NCI-H748 treated with DMSO at 0.1 percent for 48 hours (cell line): ENCODE measurements around the gene COG3.
"Not testable (repeated sequence)": the region's sequence is repeated elsewhere in the genome, so short reads cannot be mapped to it uniquely, and the experiment has no call there.

Source experiments
- DNase-seq: peaks from one replicate; lab custom pipeline; 2025; lab: John Stamatoyannopoulos, UW

Gene COG3, protein sequence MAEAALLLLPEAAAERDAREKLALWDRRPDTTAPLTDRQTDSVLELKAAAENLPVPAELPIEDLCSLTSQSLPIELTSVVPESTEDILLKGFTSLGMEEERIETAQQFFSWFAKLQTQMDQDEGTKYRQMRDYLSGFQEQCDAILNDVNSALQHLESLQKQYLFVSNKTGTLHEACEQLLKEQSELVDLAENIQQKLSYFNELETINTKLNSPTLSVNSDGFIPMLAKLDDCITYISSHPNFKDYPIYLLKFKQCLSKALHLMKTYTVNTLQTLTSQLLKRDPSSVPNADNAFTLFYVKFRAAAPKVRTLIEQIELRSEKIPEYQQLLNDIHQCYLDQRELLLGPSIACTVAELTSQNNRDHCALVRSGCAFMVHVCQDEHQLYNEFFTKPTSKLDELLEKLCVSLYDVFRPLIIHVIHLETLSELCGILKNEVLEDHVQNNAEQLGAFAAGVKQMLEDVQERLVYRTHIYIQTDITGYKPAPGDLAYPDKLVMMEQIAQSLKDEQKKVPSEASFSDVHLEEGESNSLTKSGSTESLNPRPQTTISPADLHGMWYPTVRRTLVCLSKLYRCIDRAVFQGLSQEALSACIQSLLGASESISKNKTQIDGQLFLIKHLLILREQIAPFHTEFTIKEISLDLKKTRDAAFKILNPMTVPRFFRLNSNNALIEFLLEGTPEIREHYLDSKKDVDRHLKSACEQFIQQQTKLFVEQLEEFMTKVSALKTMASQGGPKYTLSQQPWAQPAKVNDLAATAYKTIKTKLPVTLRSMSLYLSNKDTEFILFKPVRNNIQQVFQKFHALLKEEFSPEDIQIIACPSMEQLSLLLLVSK

DNA sequence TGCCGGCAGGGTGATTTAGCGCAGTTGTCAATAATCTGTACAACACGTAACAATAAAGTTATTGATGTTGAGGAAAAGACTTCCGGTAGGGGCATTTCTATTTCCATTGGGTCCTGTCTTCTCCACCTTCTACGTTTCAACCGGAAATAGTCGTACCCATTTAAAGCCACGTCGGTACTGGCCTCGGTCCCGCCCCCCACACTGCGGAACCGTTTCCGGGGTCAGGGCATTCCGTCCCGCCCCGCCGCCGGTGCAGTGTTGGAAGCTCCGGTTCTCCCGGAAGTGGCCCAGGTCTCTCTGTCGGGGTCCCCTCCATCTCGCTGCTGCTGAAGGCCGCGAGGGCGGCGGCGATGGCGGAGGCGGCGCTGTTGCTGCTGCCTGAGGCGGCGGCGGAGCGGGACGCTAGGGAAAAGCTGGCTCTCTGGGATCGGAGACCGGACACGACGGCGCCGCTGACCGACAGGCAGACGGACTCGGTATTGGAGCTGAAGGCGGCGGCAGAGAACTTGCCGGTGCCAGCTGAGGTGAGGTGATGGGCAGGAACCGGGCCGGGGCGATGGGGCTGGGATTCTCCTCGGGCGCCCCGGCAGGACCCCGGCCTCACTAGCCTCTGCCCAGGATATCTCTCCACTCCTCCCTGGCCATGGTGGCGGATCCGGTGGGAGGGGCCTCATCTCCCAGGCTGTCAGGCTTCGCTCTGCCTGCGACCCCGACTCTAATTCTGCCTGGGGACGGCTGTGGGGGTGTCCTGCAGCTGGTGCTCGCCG, at the start of gene COG3:
Gene COG3 (plus strand): TSS at position 253 of the 767 bp plus-strand sequence. CDS start 98 bp downstream, at position 351.
- peak; percentile 95 for DNase-seq

DNA sequence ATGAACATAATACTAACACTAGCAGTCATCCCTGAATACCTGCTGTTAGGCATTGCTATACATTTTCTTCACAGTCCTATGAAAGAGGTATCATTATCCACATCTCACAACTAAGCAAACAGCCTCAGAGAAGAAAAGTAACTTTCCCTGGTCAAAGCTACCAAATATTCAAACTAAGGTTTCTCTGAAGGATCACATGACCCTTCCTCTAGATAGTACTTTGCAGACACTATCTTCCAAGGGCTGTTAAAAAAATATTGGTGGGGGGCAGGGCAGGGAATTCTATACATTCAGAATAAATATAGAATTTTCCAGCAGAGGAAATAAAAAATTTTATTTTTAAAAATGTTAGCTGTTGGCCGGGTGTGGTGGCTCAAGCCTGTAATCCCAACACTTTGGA, 49.6 kb upstream of the COG3 start:
- DNase-seq: no peak

DNA sequence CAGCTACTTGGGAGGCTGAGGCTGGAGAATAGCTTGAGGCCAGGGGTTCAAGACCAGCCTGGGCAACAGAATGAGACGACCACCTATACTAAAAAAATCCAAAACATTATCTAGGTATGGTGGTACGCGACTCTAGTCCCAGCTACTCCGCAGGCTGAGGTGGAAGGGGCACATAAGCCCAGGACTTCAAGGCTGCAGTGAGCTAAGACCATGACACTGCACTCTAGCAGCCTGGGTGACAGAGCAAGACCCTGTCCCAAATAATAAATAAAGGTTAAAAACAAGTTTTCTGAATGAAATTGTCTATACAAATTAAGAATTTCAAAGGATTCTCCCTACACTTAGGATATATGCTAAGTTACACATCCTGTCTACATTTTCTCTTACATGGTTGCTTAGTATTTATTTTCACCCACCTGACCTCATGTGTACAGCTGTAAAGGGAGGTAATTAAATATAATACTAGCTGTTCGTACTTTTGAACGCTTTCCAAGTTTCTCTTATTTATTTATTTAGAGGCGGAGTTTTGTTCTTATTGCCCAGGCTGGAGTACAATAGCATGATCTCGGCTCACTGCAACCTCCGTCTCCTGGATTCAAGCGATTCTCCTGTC, 48.1 kb upstream of the COG3 start:
- DNase-seq: peak; percentile 74

DNA sequence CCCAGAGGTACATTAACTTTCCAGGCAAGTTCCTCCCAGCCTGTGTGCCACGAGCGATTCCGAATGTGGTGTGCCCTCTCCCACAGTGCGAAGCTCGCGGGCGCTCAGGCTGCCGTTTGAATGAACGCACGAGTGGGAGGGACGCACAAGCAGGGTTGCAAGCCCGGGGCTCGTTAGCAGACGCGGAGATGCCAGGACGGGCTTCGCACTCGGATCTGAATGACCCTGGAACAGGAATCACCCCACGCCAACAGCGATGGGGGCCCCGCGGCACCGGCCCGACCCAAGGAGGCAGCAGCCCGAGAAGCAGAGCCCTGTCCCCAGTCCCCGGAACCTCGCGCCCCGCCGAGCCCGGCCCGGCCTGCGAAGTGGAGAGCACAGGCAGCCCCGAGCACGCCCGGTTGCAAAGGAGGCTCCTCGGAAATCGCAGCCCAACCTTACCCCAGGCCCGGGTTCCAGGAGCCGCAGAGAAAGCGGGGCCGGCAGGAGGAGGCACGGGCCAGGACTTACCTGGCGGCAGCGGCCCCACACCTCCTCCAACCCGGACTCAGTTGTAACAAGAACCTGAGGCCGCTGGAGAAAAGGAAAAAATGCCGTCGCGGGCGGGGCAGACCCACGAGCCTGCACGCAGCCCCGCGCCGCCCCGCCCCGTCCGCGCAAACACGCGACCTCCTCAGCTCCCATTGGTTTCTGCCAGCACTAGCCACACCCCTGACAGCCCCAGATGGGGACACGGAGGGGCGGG, 46.8 kb upstream of the COG3 start, which contains the start of gene SLC25A30:
Gene SLC25A30 (minus strand): TSS at position 584 of the 745 bp plus-strand sequence. CDS start 6,948 bp downstream, outside the sequence.
- peak; percentile 86 for DNase-seq

GRCh38 chr13:45419389-45419788, 45.4 kb upstream of the COG3 start:
- DNase-seq: not testable (repeated sequence)

DNA sequence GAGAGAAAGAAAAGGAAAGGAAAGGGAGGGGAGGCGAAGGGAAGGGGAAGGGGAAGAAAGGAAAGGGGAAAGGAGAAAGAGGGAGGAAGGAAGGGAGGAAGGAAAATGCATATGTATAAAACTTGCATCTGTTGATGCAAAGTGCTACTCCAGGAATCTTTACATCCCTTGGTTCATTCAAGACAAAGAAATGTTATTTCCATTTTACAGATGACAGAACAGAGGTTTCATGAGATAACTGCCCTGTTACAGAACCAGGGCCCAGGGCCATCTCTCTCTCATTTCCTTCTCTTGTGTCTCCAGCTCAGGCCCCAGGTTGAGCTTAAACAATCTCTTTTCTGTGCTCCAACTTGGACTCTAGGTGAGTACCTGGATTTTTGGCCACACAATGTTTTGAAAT, 44.8 kb upstream of the COG3 start:
- no peak for DNase-seq

- DNase-seq: no peak
Measured at GRCh38 chr13:45422731-45423292, 41.9 kb upstream of the COG3 start.

DNA sequence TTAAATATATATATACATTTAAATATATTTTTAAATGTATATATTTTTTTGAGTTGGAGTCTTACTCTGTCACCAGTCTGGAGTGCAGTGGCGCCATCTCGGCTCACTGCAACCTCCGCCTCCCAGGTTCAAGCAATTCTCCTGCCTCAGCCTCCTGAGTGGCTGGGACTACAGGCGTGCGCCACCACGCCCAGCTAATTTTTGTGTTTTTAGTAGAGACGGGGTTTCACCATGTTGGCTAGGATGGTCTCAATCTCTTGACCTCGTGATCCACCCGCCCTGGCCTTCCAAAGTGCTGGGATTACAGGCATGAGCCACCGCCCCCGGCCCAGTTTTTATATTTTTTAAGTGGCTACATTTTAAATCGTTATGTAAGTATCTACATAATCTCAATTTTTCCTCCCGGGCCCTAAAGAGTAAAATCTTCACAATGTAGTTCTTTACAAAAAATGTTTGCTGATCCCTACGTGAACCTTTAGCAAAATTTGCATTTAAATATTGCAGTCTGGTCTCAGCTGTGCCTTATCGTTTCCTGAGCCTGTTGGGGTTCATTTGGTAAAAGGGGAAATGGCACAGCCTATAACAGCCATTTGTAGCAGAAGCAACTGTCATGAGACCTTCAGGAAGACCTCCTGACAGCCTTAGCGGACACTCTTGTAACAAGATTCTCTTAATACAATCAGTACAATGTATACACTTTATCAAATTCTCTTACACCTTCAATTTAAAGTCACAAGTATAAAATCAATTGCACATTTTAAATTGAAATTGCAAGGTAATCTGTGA, 38.5 kb upstream of the COG3 start:
- DNase-seq: not testable (repeated sequence)

- DNase-seq: no peak
Measured at GRCh38 chr13:45432737-45433380, 31.9 kb upstream of the COG3 start.

- DNase-seq: no peak
Measured at GRCh38 chr13:45433381-45433790, 31.4 kb upstream of the COG3 start.

GRCh38 chr13:45434556-45435371, 30.0 kb upstream of the COG3 start:
- peak; percentile 32 for DNase-seq

GRCh38 chr13:45436332-45436731, 28.4 kb upstream of the COG3 start:
- DNase-seq: no peak

- DNase-seq: no peak
Measured at GRCh38 chr13:45436953-45437352, 27.8 kb upstream of the COG3 start.

- no peak for DNase-seq
Measured at GRCh38 chr13:45437947-45438346, 26.8 kb upstream of the COG3 start.

GRCh38 chr13:45439008-45439407, 25.7 kb upstream of the COG3 start:
- DNase-seq: no peak

DNA sequence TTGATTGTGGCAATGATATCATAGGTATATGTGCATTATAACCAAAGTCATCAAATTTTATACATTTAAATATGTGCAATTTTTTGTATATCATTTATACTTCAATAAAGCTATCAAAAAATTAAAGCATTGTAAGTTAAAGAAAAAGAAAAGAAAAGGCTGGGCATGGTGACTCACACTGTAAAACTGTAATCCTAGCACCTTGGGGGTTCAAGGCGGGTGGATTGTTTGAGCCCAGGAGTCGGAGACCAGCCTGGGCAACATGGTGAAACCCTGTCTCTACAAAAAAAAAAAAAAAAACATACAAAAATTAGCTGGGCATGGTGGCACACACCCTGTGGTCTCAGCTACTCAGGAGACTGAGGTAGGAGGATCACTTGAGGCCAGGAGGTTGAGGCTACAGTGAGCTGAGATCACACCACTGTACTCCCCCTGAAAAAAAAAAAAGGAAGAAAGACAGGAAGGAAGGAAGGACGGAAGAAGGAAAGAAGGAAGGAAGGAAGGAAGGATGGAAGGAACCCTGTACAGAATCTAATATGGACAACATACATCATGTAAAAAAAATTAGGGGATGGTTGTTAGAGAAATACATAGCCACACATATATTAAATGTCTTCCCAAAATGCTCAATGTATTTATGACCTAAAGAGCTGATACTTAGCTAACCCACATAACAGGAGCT, 24.8 kb upstream of the COG3 start:
- DNase-seq: no peak

DNA sequence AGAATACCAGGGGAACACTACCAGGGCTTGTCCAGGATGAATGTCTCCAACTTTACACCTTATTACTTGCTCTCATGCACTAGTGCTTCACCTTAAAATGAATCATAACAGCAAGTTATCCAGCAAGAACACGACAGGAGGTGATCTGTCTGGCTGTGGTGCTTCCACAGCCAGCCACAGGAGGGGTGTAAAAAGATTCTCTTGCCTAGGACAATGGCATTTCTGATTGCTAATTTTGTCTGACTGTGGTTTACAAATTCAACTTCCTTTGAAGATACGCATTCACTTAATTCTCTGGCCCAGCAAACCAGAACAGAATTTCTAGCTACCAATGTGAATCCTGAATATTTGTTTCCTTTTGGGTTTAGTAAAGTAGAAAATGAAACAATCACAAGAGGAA, 23.1 kb upstream of the COG3 start:
- DNase-seq: no peak

- no peak for DNase-seq
Measured at GRCh38 chr13:45445053-45445452, 19.7 kb upstream of the COG3 start.
